H1 (cell line): Measurements from ENCODE around the gene METTL25B. TPM values are rescaled to one million over a fixed set of nuclear protein-coding genes. Genes with fewer than 3 reads are reported as not detected.

Experiments used
- CREB1 ChIP-seq: IDR thresholded peaks from 2 replicates; pipeline ENCODE4 v1.6.1; 2012; ENCODE audit warnings: inconsistent platforms
- CTCF ChIP-seq, 3 experiments: IDR thresholded peaks; 1 replicate in 2 of 3; 2 replicates in 1 of 3; pipeline versions ENCODE4 v1.5.1 to v1.6.1; 2011; ENCODE audit warnings: low read length in 3 of 3, mild to moderate bottlenecking in 3 of 3, inconsistent platforms in 2 of 3, low read depth in 1 of 3, moderate library complexity in 1 of 3; ENCODE audit not compliant: insufficient read depth in 1 of 3; ENCODE audit errors: control extremely low read depth in 1 of 3
- GABPA ChIP-seq: IDR thresholded peaks from 2 replicates; pipeline ENCODE4 v1.6.1; 2011; ENCODE audit warnings: mild to moderate bottlenecking, low read length, moderate library complexity, borderline replicate concordance; ENCODE audit not compliant: insufficient read depth
- POLR2A ChIP-seq, 2 experiments: IDR thresholded peaks; 1 replicate in 1 of 2; 2 replicates in 1 of 2; pipeline ENCODE4 v1.6.1; 2011; ENCODE audit warnings: low read depth in 2 of 2, low read length in 2 of 2, mild to moderate bottlenecking in 2 of 2; ENCODE audit errors: control extremely low read depth in 1 of 2
- SUZ12 ChIP-seq: fragments of 200-600 bp; sonication (generic); IDR thresholded peaks from 2 replicates; pipeline ENCODE4 v1.6.1; 2012; ENCODE audit warnings: mild to moderate bottlenecking, inconsistent platforms, low read length, moderate library complexity, mixed read lengths
- TAF7 ChIP-seq: optimal IDR thresholded peaks from 2 replicates; pipeline ENCODE3; 2011; ENCODE audit warnings: low read depth, mild to moderate bottlenecking, inconsistent platforms, low read length, moderate library complexity, borderline replicate concordance
- polyA plus RNA-seq, 7 experiments: library from polyadenylated mRNA; depleted of rRNA in 3 of 7; stranded (reverse) in 5 of 7; unstranded in 2 of 7; fragments of >200 nt in 5 of 7; fragments of 200-250 nt in 2 of 7; gene quantifications; 1 replicate in 5 of 7; 2 replicates in 1 of 7; 4 replicates in 1 of 7; pipeline versions ENCODE4 v1.2.1 to v1.2.3, GENCODE V29; 2011 to 2013; ENCODE audit warnings: missing spikeins in 2 of 7, mixed read lengths in 2 of 7
- total RNA-seq: library from RNA; stranded (reverse); fragmentation: NEBNext Ultra II Directional; extraction: Animal tissue kit (Norgen Biotek cat#: 25700); gene quantifications from 2 replicates; pipeline ENCODE4 v1.2.1, GENCODE V29; 2021

Gene METTL25B
- total and polyA plus RNA-seq, 2 of the 8 experiments (the other 6 are each of a cell fraction or from before 2014, with no cell fraction given): 28.4 to 30.1 TPM

- TF ChIP-seq CTCF (IDR thresholded peaks at IDR 0.05; ENCODE audit: control extremely low read depth in 1 of 3, insufficient read depth in 1 of 3, low read depth in 1 of 3, low read length in 3 of 3) (no peak), POLR2A (IDR thresholded peaks at IDR 0.05; ENCODE audit: control extremely low read depth in 1 of 2, low read depth in 2 of 2, low read length in 2 of 2) (no peak), SUZ12 (no peak), TAF7 (no peak), CREB1 (no peak), GABPA (no peak)
- TF ChIP-seq, all 59 proteins: peak for 0
Observed at GRCh38 chr1:156691191-156691590, 37.1 kb upstream of the METTL25B start (continued).
